PC-9 (cell line): ENCODE data around the gene KAT8. TPM values are rescaled to one million over a fixed set of nuclear protein-coding genes. Genes with fewer than 3 reads are reported as not detected.

ENCODE experiments used
- BruUV-seq: library from RNA; stranded (reverse); fragments of 400-500 nt; replicated peaks from 2 replicates; lab custom pipeline; 2021; lab: Mats Ljungman, UMichigan
- CTCF ChIA-PET: fragments of 300-600 bp; sonication (Branson Sonifier 250); formaldehyde crosslinking; loops from one replicate; lab custom pipeline; 2022; ENCODE audit warnings: antibody characterized with exemption; lab: Charles Lee
- POLR2A ChIA-PET: fragments of 300-600 bp; sonication (Branson Sonifier 250); formaldehyde crosslinking; loops from one replicate; lab custom pipeline; 2022; ENCODE audit warnings: antibody characterized with exemption; ENCODE audit not compliant: unreplicated experiment; lab: Charles Lee
- DNase-seq, 2 experiments: peaks; one replicate each; pipeline versions ENCODE4 v3.0.0 to v3.0.0-alpha.2; 2015 to 2022; ENCODE audit warnings: mixed read lengths in 1 of 2
- H2AFZ ChIP-seq: fragments of 200-600 bp; sonication (generic); 2 replicates; pipeline ENCODE4 v1.8.1; 2017; ENCODE audit warnings: antibody characterized with exemption
- H3F3A ChIP-seq: fragments of 200-600 bp; sonication (generic); 2 replicates; pipeline ENCODE4 v1.8.1; 2017; ENCODE audit warnings: antibody characterized with exemption, mild to moderate bottlenecking, low read depth; ENCODE audit not compliant: insufficient read depth
- H3K27ac ChIP-seq: fragments of 200-600 bp; sonication (generic); 2 replicates; pipeline ENCODE4 v1.6.1; 2016; ENCODE audit warnings: mixed run types
- H3K27me3 ChIP-seq: fragments of 200-600 bp; sonication (generic); 2 replicates; pipeline ENCODE4 v1.6.1; 2016; ENCODE audit warnings: low read depth, mixed run types; ENCODE audit not compliant: insufficient read depth
- H3K36me3 ChIP-seq: fragments of 200-600 bp; sonication (generic); 2 replicates; pipeline ENCODE4 v1.6.1; 2016; ENCODE audit warnings: low read depth, mixed run types
- H3K4me1 ChIP-seq: fragments of 200-600 bp; sonication (generic); replicated peaks from 2 replicates; pipeline ENCODE4 v1.6.1; 2016; ENCODE audit warnings: mixed run types; ENCODE audit not compliant: insufficient read depth
- H3K4me2 ChIP-seq: fragments of 200-600 bp; sonication (generic); 2 replicates; pipeline ENCODE4 v1.6.1; 2017; ENCODE audit warnings: mixed run types
- H3K4me3 ChIP-seq: fragments of 200-600 bp; sonication (generic); 2 replicates; pipeline ENCODE4 v1.6.1; 2016; ENCODE audit warnings: mixed run types
- H3K79me2 ChIP-seq: fragments of 200-600 bp; sonication (generic); 2 replicates; pipeline ENCODE4 v1.6.1; 2017; ENCODE audit warnings: low read depth, mixed run types
- H3K9me2 ChIP-seq: fragments of 200-600 bp; sonication (generic); 2 replicates; pipeline ENCODE4 v1.8.1; 2017; ENCODE audit warnings: mild to moderate bottlenecking; ENCODE audit not compliant: insufficient read depth
- H3K9me3 ChIP-seq: fragments of 200-600 bp; sonication (generic); 2 replicates; pipeline ENCODE4 v1.8.1; 2016; ENCODE audit warnings: low read depth; ENCODE audit not compliant: insufficient read depth
- H4K20me1 ChIP-seq: fragments of 200-600 bp; sonication (generic); 2 replicates; pipeline ENCODE4 v1.8.1; 2017; ENCODE audit not compliant: insufficient read depth
- CTCF ChIP-seq: fragments of 200-600 bp; sonication (generic); conservative IDR thresholded peaks from 2 replicates; pipeline ENCODE4 v1.6.1; 2017; ENCODE audit warnings: mixed run types, antibody characterized with exemption, mild to moderate bottlenecking, moderate library complexity
- EZH2 ChIP-seq: fragments of 200-600 bp; sonication (generic); IDR thresholded peaks from 2 replicates; pipeline ENCODE4 v1.8.0; 2017; ENCODE audit warnings: antibody characterized with exemption, low read depth
- intact Hi-C: fragments of 100-400 bp; cut with micrococcal nuclease; formaldehyde crosslinking; loops from one replicate; pipeline ENCODE4 v1.10.0; 2022; ENCODE audit not compliant: unreplicated experiment
- total RNA-seq: library from RNA; stranded (reverse); gene quantifications from 2 replicates; pipeline ENCODE4 v1.2.3, GENCODE V29; 2021

The KAT8 gene
- total RNA-seq, 1 experiment from 2014 or later, result 81.4 TPM

DNA sequence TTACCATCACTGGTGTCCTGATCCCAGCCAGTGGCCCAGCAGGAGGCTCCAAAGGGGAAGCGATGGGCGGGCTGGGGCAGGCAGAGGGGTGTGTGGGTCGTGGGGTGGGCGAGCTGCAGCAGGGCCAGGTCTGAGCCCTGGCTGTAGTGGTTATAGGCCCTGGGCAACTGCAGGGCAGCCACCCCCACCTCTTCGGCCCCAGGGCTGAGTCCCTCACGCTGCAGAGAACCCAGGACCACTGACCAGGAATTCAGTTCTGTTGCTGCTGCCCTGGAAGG is 30.9 kb upstream of the KAT8 start:
- H3K79me2 ChIP-seq, result no peaks in the 10 kb centered on the region
- H3F3A ChIP-seq, result peaks cover 11% of the 10 kb centered on the region; the same call in 1 of the 2 replicates
- no peak overlapping the region for H3K4me3 ChIP-seq
- no peaks in the 10 kb centered on the region for H3K9me2 ChIP-seq
- H3K27ac ChIP-seq, result no peak overlapping the region
- CTCF ChIA-PET, result no interaction called here
- no peaks in the 10 kb centered on the region for H3K9me3 ChIP-seq
- TF ChIP-seq CTCF, result no peak
- no peak for TF ChIP-seq EZH2
- H3K27me3 ChIP-seq, result no peaks in the 10 kb centered on the region
- intact Hi-C loops, result no loop called here
- BruUV-seq, result no TSS peak
- H3K36me3 ChIP-seq, result no peaks in the 10 kb centered on the region
- DNase-seq, result no peak
- peaks cover 12% of the 10 kb centered on the region; the same call in 1 of the 2 replicates for H4K20me1 ChIP-seq
- H3K4me1 ChIP-seq, result no peaks in the 10 kb centered on the region
- no peak overlapping the region for H2AFZ ChIP-seq
- POLR2A ChIA-PET, result interaction anchor here (0.6 to 0.7 kb wide), 2 partner anchors 11 to 373 kb away, joined by 8 to 9 read pairs; no protein-coding TSS in a partner anchor
- no peak overlapping the region for H3K4me2 ChIP-seq

DNA sequence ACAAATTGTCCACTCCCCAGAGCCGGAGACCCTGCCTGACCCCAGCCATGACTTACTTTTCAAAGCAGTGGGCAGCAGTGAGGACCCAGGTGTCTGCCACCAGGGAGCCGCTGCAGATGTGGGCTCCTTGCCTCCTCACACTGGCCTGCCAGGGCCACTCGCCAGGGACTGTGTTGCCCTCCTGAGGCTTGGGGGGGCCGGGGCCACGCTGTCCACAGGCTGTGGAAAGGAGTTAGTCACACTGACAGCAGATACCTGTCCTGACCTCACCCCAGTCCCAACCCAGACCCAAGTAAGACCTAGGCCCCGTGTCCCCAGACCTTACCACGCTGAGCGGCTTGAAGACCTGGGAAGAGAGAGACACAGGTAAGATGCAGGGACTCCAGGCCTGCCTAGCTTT is 30.0 kb upstream of the KAT8 start:
- intact Hi-C loops, result no loop called here
- Histone ChIP-seq H3K79me2 (no peaks in the 10 kb centered on the region), H3K4me2 (no peak overlapping the region), H3K4me3 (no peak overlapping the region), H3K27ac (no peak overlapping the region), H3K9me3 (no peaks in the 10 kb centered on the region), H3K27me3 (no peaks in the 10 kb centered on the region), H2AFZ (no peak overlapping the region), H4K20me1 (0 out of 2 replicates have a peak, but pooled peaks cover 4% of the 10 kb centered on the region), H3F3A (peaks cover 3% of the 10 kb centered on the region; the same call in 1 of the 2 replicates), H3K36me3 (no peaks in the 10 kb centered on the region), H3K4me1 (no peaks in the 10 kb centered on the region), H3K9me2 (no peaks in the 10 kb centered on the region)
- ChIA-PET CTCF (no interaction called here), POLR2A (interaction anchor here (0.6 kb wide), 1 partner anchor 34 kb away, joined by 5 read pairs; no protein-coding TSS in a partner anchor)
- TF ChIP-seq EZH2, result no peak
- no peak for TF ChIP-seq CTCF
- DNase-seq, result no peak
- BruUV-seq, result no TSS peak

DNA sequence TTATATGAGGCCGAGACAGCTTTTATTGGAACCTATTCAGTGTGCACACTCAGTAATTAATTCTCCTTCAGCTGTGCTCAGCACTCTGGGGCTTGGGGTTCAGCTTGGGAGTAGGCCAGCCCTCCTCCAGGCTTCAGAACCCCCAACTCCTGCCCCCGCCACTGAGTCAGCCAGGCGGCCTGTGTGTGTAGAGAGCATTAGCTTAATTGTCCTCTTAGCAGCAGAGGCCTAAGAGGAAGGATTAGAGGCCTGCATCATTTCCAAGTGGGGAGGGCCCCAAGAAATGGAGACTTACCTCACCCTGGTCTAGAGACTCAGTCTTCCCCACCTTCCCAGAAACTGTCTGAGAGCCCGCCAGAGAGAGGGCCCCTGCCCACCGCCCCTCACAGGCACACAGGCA is 29.5 kb upstream of the KAT8 start:
- intact Hi-C loops, result no loop called here
- H3K9me3 ChIP-seq, result no peaks in the 10 kb centered on the region
- ChIA-PET CTCF (no interaction called here), POLR2A (interaction anchor here (0.6 kb wide), 1 partner anchor 34 kb away, joined by 5 read pairs; no protein-coding TSS in a partner anchor)
- H3K4me3 ChIP-seq, result no peak overlapping the region
- no peaks in the 10 kb centered on the region for H3K27me3 ChIP-seq
- H2AFZ ChIP-seq, result no peak overlapping the region
- H3K27ac ChIP-seq, result no peak overlapping the region
- BruUV-seq, result no TSS peak
- no peak for DNase-seq
- H3F3A ChIP-seq, result no peaks in the 10 kb centered on the region
- no peaks in the 10 kb centered on the region for H3K79me2 ChIP-seq
- no peak overlapping the region for H3K4me2 ChIP-seq
- no peaks in the 10 kb centered on the region for H3K9me2 ChIP-seq
- no peaks in the 10 kb centered on the region for H4K20me1 ChIP-seq
- H3K4me1 ChIP-seq, result no peaks in the 10 kb centered on the region
- TF ChIP-seq CTCF (no peak), EZH2 (no peak)
- no peaks in the 10 kb centered on the region for H3K36me3 ChIP-seq
